DMS79 treated with DMSO at 0.1 percent for 48 hours (cell line): ENCODE measurements around the gene AMFR.
"Not testable (repeated sequence)": the region's sequence is repeated elsewhere in the genome, so short reads cannot be mapped to it uniquely, and the experiment has no call there.

Experiments
- DNase-seq: peaks from one replicate; lab custom pipeline; 2025; lab: John Stamatoyannopoulos, UW

AMFR gene

DNA sequence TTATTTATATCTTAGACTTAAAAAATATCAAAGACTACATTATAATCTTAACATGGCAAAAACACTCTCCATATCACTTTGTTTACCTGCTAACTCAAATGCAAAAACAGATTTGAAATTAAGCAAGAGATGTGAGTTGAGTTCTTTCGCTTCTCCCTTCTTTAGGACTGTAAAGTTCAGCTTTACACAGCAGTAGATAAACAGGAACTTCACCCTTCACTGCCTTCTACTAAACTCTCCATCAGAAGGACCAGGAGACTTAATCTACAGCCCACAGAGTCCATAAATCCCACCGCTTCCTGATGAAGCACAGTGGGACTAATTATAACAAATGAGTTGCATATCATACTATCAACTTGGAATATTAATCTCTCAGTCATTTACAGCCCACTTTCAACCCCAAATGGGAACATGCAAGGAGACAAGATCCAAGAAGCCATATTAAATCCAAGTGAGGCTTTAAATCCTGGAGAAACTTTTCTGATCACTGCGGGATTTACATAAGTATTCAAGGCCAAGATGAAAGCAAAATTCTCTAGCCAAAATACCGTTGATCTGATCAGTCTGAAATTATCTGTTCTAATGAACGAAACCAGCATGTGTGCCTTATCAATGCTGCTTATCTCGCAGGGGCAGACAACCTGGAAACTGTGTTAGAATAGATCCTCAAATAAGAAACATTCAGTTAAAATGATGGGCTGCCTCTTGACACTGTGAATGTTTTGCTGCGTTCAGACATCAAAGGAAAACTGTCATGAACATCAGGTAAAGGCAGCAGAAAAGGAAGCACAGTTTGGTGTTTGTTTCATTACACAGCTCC, 1.6 kb downstream of the AMFR start:
- no peak for DNase-seq

DNA sequence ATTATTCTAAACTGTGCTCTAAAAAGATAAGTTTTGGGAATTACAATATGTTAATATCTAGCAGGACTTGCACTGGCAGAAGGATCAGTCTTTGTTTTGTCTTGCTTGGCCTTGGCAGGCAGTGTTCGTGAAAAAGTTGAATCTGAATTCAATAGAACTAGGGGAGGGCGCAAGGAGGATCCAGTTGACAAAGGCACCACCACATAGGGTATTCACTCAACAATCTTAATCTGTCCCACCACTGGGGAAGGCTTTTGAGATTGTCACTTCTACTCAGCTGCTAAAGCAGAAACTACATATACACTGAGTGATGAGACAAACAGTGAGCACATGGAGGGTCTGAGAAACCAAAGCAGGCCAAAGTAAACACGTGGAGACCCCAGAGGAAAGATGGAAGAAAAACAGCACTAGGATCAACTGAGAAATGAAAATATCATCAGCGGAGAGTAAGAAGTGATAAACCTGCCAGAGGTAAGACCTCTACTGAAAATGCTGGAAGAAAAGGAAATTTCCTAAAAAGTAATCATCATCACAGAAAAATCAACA, 2.4 kb downstream of the AMFR start:
- no peak for DNase-seq

DNA sequence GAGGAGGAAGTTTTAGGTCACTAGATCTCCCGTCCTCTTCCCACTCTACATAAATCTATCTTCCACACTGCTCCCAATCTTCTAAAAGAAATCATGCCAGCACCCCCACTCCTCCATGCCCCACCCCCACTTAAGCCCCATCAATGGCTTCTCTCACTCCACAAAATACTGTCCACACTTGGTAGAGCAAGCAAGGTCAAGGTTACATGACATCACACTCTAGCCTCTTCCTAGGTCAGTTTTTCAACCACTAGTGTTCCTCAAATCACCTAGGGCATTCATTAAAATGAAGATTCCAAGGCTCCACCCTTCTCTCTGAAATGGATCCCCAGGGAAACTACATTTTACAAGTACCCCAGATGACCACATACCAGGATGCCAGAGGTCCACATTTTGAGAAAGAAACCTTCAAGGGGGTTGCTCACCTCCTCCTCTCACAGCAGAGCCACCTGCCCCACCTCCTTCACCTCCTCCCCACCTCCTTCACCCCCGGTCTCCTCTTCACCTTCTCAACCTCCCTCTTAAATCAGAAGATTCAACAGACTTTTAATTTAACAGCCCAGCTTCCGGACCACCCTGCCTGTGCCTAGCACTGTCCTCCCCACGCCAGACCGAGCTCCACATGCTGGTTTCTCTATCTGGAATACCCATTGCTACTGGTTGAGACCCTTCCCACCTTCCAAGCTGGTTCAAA, 3.2 kb downstream of the AMFR start:
- DNase-seq, result no peak

DNA sequence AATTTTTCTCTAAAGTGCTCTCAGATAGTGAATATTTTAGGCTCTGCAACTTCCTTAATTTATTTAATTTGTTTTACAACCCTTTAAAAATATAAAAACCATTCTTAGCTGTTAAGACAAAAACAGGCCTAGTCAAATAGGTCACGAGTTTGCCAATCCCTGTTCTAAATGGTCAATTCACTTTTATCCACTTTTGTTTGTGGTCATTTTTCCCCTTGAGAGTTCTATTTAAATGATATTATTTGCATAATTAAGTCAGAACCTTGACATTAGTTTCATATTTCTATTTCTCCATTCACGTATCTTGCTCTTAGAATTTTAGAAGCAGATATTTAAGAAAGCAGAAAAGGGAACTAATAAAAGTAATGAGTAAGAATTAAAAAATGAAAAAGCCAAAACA, 4.0 kb downstream of the AMFR start:
- no peak for DNase-seq

GRCh38 chr16:56420613-56421012, 4.7 kb downstream of the AMFR start:
- no peak for DNase-seq

- no peak for DNase-seq
Measured at GRCh38 chr16:56419740-56420548, 5.4 kb downstream of the AMFR start.

DNA sequence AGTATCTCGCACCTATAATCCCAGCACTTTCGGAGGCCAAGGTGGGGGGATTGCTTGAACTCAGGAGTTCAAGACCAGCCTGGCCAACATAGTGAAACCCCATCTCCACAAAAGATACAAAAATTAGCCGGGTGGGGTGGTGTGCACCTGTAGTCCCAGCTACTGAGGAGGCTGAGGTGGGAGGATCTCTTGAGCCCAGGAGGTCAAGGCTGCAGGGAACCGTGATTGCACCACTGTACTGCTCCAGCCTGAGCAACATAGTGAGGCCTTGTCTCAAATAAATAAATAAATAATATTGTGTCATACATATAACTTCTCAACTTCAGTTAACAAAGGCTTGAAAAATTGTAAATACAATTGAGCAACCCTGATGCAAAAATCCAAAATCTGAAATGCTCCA, 8.2 kb downstream of the AMFR start:
- no peak for DNase-seq

DNA sequence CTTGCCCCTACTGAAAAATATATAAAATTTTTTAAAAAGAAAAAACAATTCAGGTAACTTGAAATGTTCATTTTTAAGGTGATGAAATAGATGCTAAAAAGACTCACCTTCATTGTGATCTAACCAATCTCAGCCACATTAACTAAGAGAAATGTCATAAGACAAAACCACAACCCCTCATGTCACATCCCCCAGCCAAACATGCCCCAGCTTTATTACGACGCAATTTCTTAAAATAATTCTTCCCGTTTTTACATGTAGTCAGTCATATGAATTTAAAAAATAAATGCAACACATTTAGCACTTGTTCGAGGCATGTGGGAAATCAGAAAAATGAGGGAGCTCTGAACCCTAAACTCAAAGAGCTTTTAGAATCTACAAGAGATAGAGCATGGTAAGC, 9.5 kb downstream of the AMFR start:
- DNase-seq, result no peak

DNA sequence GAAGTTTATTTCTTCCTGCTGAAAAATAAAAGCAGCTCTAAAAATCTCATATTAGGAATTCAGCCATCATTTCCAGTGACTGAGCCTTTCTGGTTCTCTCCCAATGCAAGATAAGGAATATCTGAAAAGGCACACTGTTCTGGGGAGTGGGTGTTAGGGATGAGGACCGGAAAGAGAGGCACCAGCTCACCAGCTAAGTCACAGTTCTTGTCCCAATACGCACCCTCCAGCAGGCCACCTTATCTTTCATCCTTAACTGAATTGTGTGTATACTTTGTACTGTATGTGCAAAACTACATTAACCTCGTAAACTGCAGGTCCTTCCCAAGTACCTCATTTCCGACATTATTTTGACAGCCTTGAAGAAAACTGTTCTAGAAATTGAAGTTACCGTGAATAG, 11.0 kb downstream of the AMFR start:
- DNase-seq, result no peak

GRCh38 chr16:56413381-56413780, 12.0 kb downstream of the AMFR start:
- no peak for DNase-seq

DNA sequence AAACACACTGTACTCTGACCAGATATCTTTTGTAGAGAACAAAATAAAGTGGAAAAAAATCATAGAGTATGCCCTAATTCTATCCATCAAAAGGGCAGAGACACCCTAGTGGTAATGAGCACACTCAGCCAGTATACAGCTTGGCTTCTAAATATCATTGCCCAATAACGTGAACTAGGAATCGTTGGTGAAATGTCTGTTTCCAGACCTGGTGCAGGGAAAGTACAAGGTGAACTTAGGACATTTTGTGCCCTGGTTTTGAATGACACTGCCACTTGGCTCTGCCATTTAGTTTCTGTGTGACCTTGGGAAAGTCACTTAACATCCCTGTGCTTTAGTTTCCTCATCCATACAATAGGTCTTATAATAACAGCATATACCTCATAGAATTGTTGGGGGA, 13.7 kb downstream of the AMFR start:
- no peak for DNase-seq

DNA sequence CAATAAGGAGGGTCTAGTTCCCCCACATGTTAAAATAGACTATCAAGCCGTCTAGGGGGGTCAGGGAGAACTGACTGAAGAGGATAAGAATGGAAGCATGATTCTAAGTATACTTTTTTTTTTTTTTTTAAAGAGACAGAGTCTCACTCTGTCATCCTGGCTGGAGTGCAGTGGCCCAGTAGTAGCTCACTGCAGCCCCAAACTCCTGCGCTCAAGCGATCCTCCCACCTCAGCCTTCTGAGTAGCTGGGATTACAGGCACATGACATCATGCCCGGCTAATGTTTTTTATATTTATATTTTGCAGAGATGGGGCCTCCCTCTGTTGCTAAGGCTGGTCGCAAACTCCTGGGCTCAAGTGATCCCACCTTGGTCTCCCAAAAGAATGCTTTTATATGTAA, 14.2 kb downstream of the AMFR start:
- no peak for DNase-seq

- no peak for DNase-seq
Measured at GRCh38 chr16:56409195-56409594, 16.1 kb downstream of the AMFR start.

GRCh38 chr16:56408379-56409098, 16.8 kb downstream of the AMFR start:
- DNase-seq, result no peak

DNA sequence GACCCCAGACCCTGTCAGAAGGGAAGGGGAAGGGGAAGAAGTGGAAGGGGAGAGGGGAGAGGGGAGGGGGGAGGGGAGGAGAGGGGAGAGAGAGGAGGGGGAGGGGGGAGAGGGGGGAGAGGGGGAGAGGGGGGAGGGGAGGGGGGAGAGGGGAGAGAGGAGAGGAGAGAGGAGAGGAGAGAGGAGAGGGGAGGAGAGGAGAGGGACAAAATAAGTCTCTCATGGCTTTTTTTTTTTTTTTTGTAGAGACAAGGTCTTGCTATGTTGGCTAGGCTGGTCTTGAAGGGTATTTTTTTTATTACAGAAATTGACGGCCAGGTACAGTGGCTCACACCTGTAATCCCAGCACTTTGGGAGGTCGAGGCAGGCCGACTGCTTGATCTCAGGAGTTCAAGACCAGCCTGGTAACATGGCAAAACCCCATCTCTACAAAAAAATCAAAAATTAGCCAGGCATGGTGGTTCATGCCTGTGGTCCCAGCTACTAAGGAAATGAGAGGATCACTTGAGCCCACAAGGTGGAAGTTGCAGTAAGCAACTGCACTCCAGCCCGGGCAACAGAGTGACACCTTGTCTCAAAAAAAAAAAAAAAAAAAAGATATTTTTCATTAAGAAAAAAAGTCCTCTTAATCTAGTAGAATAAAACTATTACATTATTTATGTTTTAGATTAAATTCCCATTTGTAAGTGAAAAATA, 19.2 kb downstream of the AMFR start:
- no peak for DNase-seq

DNA sequence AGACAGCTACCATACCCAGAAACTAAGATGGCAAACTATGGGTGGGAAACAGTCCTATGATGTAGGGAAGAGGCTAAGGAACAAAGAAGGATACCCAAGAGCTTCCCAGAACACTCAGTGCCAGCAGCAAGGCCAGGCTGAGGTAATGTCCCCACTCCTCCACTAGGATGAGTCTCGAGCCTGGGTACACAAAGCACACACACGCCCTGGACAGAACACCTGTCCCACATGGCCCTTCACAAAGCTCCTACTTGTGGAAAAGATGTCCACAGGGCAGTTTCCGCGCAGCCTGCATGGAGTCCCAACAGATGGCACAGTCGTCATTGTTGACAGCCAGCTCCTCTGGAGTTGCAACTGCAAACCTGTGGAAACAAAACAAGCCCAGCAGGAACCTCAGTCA, 23.9 kb downstream of the AMFR start:
- DNase-seq, result no peak

DNA sequence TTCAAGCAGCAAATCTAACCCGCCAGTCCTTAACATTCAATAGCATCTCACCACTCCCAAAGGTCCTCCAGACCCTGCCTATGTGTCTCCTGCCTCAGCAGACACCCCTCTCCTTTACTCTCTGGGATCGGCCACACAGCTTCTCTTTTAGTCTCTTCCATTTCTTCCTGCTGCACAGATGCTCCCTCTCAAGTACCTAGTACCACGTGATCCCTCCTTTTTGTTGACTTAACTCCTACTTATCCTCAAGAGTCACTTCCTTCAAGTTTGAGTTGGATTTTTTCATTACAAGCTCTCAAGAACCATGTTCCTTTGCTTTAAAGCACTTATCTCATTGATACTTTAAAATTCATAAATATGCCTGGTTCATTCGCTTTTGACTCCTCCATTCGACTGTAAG, 24.9 kb downstream of the AMFR start:
- peak; percentile 92 for DNase-seq

DNA sequence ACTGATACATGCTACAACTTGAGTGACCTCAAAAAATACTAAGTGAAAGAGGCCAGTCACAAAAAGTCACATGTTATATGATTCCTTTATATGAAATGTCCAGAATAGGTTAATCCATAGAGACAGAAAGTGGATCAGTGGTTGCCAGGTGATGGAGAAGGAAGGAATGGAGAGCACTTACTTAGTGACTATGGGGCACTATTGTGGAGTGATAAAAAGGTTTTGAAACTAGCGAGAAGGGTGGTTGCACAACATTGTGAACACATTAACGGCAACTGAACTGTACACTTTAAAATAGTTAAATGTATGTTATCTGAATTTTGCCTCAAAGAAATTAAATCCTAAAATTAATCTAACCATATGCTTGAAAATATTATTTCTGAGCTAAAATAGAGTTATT, 25.9 kb downstream of the AMFR start:
- no peak for DNase-seq

DNA sequence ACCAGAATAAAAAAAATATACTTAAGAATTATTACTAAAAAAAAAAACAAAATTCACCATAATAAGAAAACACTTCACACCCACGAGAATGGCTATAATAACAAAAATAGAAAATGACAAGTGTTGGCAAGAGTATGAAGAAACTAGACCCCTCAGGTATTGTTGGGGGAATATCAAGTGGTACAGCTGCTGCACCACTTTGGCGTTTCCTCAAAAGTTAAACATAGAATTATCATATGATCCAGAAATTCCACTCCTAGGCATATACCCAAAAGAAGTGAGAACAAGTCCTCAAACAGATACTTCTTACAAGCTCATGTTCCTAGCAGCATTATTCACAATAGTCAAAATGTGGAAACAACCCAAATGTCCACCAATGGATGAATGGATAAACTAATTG, 26.3 kb downstream of the AMFR start:
- DNase-seq, result no peak

DNA sequence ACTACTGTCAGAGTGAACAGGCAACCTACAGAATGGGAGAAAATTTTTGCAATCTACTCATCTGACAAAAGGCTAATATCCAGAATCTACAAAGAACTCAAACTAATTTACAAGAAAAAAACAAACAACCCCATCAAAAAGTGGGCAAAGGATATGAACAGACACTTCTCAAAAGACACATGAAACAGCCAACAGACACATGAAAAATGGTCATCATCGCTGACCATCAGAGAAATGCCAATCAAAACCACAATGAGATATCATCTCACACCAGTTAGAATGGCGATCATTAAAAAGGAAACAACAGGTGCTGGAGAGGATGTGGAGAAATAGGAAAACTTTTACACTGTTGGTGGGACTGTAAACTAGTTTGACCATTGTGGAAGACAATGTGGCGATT, 28.6 kb downstream of the AMFR start:
- DNase-seq, result not testable (repeated sequence)

DNA sequence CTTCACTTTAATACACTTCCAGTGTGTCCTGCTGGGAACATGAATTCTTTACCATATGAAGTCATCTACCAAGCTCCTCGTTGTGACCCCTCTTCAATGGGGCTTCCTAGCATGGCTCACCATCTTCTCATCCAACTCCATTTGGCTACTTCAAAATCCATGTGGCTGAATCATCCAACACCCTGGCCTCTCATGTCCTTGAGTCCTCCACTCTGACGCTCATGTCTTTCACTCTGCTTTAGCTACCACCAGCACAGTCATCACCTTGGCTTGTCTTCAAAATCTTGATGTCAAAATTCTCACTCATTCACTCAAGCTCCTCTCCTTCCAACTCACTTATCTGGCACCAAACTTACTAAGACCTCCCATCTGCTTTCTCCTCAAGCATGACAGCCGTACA, 35.8 kb downstream of the AMFR start:
- no peak for DNase-seq
